GM12878 (cell line): ENCODE results near the gene JDP2. TPM values are rescaled to one million over a fixed set of nuclear protein-coding genes. Genes with fewer than 3 reads are reported as not detected.

Experiments
- BHLHE40 ChIP-seq, 2 experiments: fragments of 450-650 bp in 1 of 2; IDR thresholded peaks; 2 replicates each; pipeline ENCODE4 v1.6.1; 2011 to 2017; ENCODE audit warnings: low read depth in 2 of 2, borderline replicate concordance in 1 of 2, improper control_type of control experiment in 1 of 2, low read length in 1 of 2, mild to moderate bottlenecking in 1 of 2
- CREM ChIP-seq: IDR thresholded peaks from 2 replicates; pipeline ENCODE4 v1.6.1; 2014; ENCODE audit warnings: antibody characterized with exemption, low read depth
- EZH2 ChIP-seq: IDR thresholded peaks from 2 replicates; pipeline ENCODE4 v1.6.1; 2012; ENCODE audit warnings: low read depth, mild to moderate bottlenecking, control low read depth, inconsistent platforms, low read length, borderline replicate concordance; ENCODE audit not compliant: control insufficient read depth
- FOXK2 ChIP-seq: fragments of 450-650 bp; IDR thresholded peaks from 2 replicates; pipeline ENCODE4 v1.6.1; 2017; ENCODE audit warnings: mild to moderate bottlenecking, moderate library complexity
- JUNB ChIP-seq: IDR thresholded peaks from 2 replicates; pipeline ENCODE4 v1.6.1; 2016; ENCODE audit warnings: antibody characterized with exemption, mild to moderate bottlenecking
- JUND ChIP-seq: IDR thresholded peaks from 2 replicates; pipeline ENCODE4 v1.6.1; 2012; ENCODE audit warnings: low read depth, mild to moderate bottlenecking, low read length, improper control_type of control experiment, moderate library complexity
- PAX8 ChIP-seq: fragments of 450-650 bp; IDR thresholded peaks from 2 replicates; pipeline ENCODE4 v1.6.1; 2017; ENCODE audit warnings: mild to moderate bottlenecking, moderate library complexity
- RFX5 ChIP-seq: IDR thresholded peaks from 2 replicates; pipeline ENCODE4 v1.6.1; 2011; ENCODE audit warnings: low read depth, low read length, improper control_type of control experiment
- SREBF1 ChIP-seq: IDR thresholded peaks from 2 replicates; pipeline ENCODE4 v1.6.1; 2012; ENCODE audit warnings: mild to moderate bottlenecking, low read length
- SREBF2 ChIP-seq: IDR thresholded peaks from 2 replicates; pipeline ENCODE4 v1.6.1; 2012; ENCODE audit warnings: mild to moderate bottlenecking, low read length
- ZNF217 ChIP-seq: fragments of 450-650 bp; IDR thresholded peaks from 2 replicates; pipeline ENCODE4 v1.6.1; 2017; ENCODE audit warnings: antibody characterized with exemption, mild to moderate bottlenecking
- polyA plus RNA-seq, 11 experiments: library from polyadenylated mRNA; depleted of rRNA in 4 of 11; unstranded in 6 of 11; stranded (reverse) in 5 of 11; fragments of >200 nt; fragmentation: Nextera tagmentation in 4 of 11; fragmentation: Illumina TruSeq in 1 of 11; extraction: Ambion mirVana in 4 of 11; extraction: Trizol in 1 of 11; gene quantifications; 1 replicate in 1 of 11; 2 replicates in 10 of 11; pipeline versions ENCODE4 v1.2.1 to v1.2.3, GENCODE V29; 2011 to 2016; ENCODE audit warnings: inconsistent platforms in 2 of 11, missing spikeins in 2 of 11, low read depth in 1 of 11
- total RNA-seq, 4 experiments: library from RNA; depleted of rRNA in 3 of 4; stranded (reverse); fragments of >200 nt in 3 of 4; fragmentation: Illumina TruSeq in 1 of 4; extraction: Trizol in 1 of 4; gene quantifications; 2 replicates each; pipeline versions ENCODE4 v1.2.1 to v1.2.3, GENCODE V29; 2013 to 2021
- TF ChIP-seq, protein P1 (sequence below): fragments of 450-650 bp; formaldehyde crosslinking; IDR thresholded peaks from 2 replicates; pipeline ENCODE4 v1.4.0; 2022; ENCODE audit warnings: mild to moderate bottlenecking, moderate library complexity
- TF ChIP-seq, protein P2 (sequence below): fragments of 450-650 bp; IDR thresholded peaks from 2 replicates; pipeline ENCODE4 v1.6.1; 2017; ENCODE audit warnings: low read depth, mild to moderate bottlenecking, moderate library complexity
- TF ChIP-seq, protein P3 (sequence below): fragments of 450-650 bp; IDR thresholded peaks from 2 replicates; pipeline ENCODE4 v1.6.1; 2014; ENCODE audit warnings: mild to moderate bottlenecking

The JDP2 gene
- total and polyA plus RNA-seq, 10 of the 15 experiments (the other 5 are each of a cell fraction or from before 2014, with no cell fraction given): 0.71 to 21.3 (median 11.2) TPM

DNA sequence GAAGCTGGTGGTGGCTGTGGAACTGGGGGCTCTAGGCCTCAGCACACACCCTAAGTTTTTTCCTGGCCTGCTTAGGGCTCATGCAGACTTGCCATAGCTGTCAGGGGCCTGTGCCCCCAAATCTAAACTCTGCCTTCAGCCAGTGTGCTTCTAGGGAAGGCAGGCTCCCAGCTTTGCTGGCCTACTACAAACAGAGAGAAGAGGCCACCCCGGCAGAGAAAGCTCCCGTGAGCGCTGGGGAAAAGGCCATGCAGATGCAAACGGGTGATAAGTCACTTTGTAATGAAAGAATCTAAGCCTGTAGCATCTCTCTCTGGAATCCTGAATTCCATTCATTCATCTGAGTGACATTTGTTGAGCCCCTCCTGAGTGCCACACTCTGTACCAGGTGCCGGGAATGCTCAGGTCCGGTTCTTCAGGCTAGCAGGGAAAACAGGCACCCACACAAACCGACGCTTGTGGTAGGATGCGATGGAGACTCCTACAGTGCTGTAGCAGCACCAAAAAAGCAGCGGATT lies 29.9 kb downstream of the JDP2 start (continued):
- TF ChIP-seq, protein P1, sequence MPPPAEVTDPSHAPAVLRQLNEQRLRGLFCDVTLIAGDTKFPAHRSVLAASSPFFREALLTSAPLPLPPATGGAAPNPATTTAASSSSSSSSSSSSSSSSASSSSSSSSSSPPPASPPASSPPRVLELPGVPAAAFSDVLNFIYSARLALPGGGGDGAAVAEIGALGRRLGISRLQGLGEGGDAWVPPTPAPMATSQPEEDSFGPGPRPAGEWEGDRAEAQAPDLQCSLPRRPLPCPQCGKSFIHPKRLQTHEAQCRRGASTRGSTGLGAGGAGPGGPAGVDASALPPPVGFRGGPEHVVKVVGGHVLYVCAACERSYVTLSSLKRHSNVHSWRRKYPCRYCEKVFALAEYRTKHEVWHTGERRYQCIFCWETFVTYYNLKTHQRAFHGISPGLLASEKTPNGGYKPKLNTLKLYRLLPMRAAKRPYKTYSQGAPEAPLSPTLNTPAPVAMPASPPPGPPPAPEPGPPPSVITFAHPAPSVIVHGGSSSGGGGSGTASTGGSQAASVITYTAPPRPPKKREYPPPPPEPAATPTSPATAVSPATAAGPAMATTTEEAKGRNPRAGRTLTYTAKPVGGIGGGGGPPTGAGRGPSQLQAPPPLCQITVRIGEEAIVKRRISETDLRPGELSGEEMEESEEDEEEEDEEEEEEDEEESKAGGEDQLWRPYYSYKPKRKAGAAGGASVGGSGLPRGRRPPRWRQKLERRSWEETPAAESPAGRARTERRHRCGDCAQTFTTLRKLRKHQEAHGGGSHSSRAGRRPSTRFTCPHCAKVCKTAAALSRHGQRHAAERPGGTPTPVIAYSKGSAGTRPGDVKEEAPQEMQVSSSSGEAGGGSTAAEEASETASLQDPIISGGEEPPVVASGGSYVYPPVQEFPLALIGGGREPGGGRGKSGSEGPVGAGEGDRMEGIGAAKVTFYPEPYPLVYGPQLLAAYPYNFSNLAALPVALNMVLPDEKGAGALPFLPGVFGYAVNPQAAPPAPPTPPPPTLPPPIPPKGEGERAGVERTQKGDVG (CRISPR knock-in tag): no peak
- no peak for TF ChIP-seq JUND
- TF ChIP-seq FOXK2: no peak
- TF ChIP-seq BHLHE40 (IDR thresholded peaks at IDR 0.05; ENCODE audit: borderline replicate concordance in 1 of 2, low read depth in 2 of 2, low read length in 1 of 2): no peak
- no peak for TF ChIP-seq SREBF1
- TF ChIP-seq, protein P2, sequence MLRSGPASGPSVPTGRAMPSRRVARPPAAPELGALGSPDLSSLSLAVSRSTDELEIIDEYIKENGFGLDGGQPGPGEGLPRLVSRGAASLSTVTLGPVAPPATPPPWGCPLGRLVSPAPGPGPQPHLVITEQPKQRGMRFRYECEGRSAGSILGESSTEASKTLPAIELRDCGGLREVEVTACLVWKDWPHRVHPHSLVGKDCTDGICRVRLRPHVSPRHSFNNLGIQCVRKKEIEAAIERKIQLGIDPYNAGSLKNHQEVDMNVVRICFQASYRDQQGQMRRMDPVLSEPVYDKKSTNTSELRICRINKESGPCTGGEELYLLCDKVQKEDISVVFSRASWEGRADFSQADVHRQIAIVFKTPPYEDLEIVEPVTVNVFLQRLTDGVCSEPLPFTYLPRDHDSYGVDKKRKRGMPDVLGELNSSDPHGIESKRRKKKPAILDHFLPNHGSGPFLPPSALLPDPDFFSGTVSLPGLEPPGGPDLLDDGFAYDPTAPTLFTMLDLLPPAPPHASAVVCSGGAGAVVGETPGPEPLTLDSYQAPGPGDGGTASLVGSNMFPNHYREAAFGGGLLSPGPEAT: no peak
- no peak for TF ChIP-seq CREM
- no peak for TF ChIP-seq JUNB
- no peak for TF ChIP-seq EZH2
- no peak for TF ChIP-seq SREBF2
- TF ChIP-seq ZNF217: no peak
- no peak for TF ChIP-seq PAX8
- TF ChIP-seq RFX5: no peak
- TF ChIP-seq, protein P3, sequence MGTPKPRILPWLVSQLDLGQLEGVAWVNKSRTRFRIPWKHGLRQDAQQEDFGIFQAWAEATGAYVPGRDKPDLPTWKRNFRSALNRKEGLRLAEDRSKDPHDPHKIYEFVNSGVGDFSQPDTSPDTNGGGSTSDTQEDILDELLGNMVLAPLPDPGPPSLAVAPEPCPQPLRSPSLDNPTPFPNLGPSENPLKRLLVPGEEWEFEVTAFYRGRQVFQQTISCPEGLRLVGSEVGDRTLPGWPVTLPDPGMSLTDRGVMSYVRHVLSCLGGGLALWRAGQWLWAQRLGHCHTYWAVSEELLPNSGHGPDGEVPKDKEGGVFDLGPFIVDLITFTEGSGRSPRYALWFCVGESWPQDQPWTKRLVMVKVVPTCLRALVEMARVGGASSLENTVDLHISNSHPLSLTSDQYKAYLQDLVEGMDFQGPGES: no peak
